Tibial artery (tissue), 4 donors: ENCODE results near the gene KLHL36.
A peak's percentile ranks its signal among the peaks of the same experiment; 100 is the strongest.

ENCODE experiments used
- DNase-seq, 2 donors: peaks; one replicate each; pipeline ENCODE4 v3.0.0-alpha.2; 2019
- H3K27ac ChIP-seq, 2 donors: fragments of 200-600 bp; sonication (generic) in 1 of 2; 1 replicate in 1 of 2; 2 replicates in 1 of 2; pipeline ENCODE4 v1.5.1; 2018 to 2019; ENCODE audit warnings: mild to moderate bottlenecking in 1 of 2
- H3K27me3 ChIP-seq, 2 donors: fragments of 200-600 bp; sonication (generic) in 1 of 2; one replicate each; pipeline versions ENCODE4 v1.5.1 to v1.6.0; 2016 to 2019
- H3K36me3 ChIP-seq, 3 donors: fragments of 200-600 bp; sonication (generic) in 2 of 3; one replicate each; pipeline ENCODE4 v1.5.1; 2016 to 2019; ENCODE audit warnings: mild to moderate bottlenecking in 2 of 3
- H3K4me1 ChIP-seq, 4 donors: fragments of 200-600 bp; sonication (generic) in 2 of 4; 1 replicate in 3 of 4; 2 replicates in 1 of 4; pipeline ENCODE4 v1.5.1; 2016 to 2019
- H3K4me3 ChIP-seq, 2 donors: fragments of 200-600 bp; sonication (generic) in 1 of 2; 1 replicate in 1 of 2; 2 replicates in 1 of 2; pipeline ENCODE4 v1.5.1; 2018 to 2019; ENCODE audit warnings: mild to moderate bottlenecking in 2 of 2
- H3K9me3 ChIP-seq, 3 donors: fragments of 200-600 bp; sonication (generic) in 1 of 3; one replicate each; pipeline ENCODE4 v1.5.1; 2016 to 2019
- intact Hi-C: fragments of 100-400 bp; cut with DNase I; formaldehyde crosslinking; loops from one replicate; pipeline ENCODE4 v1.15.0; 2023; ENCODE audit warnings: low total_unique reads
- TF ChIP-seq, protein P1 (sequence below), 2 experiments: fragments of 200-600 bp in 1 of 2; fragments of 450-650 bp in 1 of 2; IDR thresholded peaks; one replicate each; pipeline ENCODE4 v1.5.1; 2017 to 2019; ENCODE audit warnings: antibody characterized with exemption in 2 of 2, mild to moderate bottlenecking in 1 of 2, moderate library complexity in 1 of 2

Gene KLHL36

DNA sequence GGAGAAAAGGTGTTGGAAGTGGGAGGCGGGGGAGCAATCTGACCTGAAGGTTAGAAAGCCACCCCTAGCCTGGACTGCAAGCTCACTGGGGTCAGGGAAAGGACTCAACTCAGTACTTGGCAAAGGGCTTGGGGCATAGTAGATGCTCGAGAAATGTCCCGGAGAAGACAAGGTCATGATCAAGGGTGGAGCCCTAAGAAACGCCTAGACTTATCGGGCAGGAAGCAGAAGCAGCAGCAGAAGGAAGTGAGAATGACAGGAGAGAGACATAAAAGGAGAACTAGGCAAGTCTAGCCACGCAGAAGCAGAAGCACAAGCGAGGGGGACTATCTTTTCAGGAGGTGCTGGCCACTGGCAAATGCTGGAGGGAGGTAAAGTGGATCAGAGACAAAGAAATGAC is 40.6 kb upstream of the KLHL36 start:
- H3K4me3 ChIP-seq, result no peak overlapping the region
- intact Hi-C loops, result no loop called here
- peaks cover 6 to 20% (median 12%) of the 10 kb centered on the region in 4 donors for H3K4me1 ChIP-seq
- H3K36me3 ChIP-seq, result no peaks in the 10 kb centered on the region
- no peak overlapping the region for H3K27ac ChIP-seq
- peaks cover 0 to 5% (median 0%) of the 10 kb centered on the region in 3 donors for H3K9me3 ChIP-seq
- no peaks in the 10 kb centered on the region for H3K27me3 ChIP-seq
- TF ChIP-seq, protein P1, sequence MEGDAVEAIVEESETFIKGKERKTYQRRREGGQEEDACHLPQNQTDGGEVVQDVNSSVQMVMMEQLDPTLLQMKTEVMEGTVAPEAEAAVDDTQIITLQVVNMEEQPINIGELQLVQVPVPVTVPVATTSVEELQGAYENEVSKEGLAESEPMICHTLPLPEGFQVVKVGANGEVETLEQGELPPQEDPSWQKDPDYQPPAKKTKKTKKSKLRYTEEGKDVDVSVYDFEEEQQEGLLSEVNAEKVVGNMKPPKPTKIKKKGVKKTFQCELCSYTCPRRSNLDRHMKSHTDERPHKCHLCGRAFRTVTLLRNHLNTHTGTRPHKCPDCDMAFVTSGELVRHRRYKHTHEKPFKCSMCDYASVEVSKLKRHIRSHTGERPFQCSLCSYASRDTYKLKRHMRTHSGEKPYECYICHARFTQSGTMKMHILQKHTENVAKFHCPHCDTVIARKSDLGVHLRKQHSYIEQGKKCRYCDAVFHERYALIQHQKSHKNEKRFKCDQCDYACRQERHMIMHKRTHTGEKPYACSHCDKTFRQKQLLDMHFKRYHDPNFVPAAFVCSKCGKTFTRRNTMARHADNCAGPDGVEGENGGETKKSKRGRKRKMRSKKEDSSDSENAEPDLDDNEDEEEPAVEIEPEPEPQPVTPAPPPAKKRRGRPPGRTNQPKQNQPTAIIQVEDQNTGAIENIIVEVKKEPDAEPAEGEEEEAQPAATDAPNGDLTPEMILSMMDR (IDR thresholded peaks at IDR 0.05), result no peak
- no peak for DNase-seq

DNA sequence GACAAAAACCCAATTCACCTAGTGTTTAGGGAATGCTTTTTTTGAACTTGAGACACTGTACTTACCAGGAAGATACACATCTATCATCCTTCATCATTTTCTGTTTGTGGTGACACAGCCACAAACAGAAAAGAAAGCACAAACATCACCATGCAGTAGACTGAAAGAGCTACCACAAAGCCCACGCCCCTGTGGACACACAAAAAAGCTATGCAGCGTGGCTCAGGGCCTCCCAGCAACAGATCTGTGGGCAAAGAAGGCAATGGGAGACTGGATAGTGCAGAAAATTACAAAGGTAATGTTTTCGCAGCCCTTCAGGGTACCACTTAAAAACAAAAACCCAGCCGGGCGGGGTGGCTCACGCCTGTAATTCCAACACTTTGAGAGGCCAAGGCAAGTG is 40.0 kb upstream of the KLHL36 start:
- peaks cover under 1 to 14% (median 6%) of the 10 kb centered on the region in 4 donors for H3K4me1 ChIP-seq

DNA sequence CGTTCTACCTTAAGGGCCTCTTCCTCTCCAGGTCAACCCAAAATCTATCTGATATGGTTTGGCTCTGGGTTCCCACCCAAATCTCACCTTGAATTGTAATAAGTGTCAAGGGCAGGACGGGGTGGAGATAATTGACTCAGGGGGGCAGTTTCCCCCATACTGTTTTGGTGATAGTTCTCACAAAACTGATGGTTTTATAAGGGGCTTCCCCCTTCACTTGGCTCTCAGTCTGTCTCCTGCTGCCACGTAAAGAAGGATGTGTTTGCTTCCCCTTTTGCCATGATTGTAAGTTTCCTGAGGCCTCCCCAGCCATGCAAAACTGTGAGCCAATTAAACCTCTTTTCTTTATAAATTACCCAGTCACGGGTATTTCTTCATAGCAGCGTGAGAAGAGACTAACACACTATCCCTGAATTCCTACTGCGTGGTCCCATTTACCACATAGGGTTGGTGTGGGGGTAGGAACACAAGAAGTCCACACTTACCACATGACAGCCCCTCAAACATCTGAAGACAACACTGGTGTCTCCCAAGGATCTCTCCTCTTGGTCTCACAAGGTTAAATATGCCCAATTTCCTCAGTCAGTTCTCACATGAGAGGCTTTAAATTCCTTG is 38.6 kb upstream of the KLHL36 start:
- no peak overlapping the region for H3K27ac ChIP-seq
- H3K4me3 ChIP-seq, result no peak overlapping the region
- TF ChIP-seq, protein P1 (IDR thresholded peaks at IDR 0.05), result no peak
- H3K36me3 ChIP-seq, result no peaks in the 10 kb centered on the region
- H3K27me3 ChIP-seq, result no peaks in the 10 kb centered on the region
- intact Hi-C loops, result no loop called here
- DNase-seq, result no peak
- peaks cover 0 to 5% (median 0%) of the 10 kb centered on the region in 3 donors for H3K9me3 ChIP-seq
- H3K4me1 ChIP-seq, result peaks cover 0 to 9% (median 4%) of the 10 kb centered on the region in 4 donors

More for the DNA sequence above, 40.0 kb upstream of the KLHL36 start:
- DNase-seq, result no peak
- no peaks in the 10 kb centered on the region for H3K27me3 ChIP-seq
- TF ChIP-seq, protein P1 (IDR thresholded peaks at IDR 0.05), result no peak
- no peak overlapping the region for H3K4me3 ChIP-seq
- intact Hi-C loops, result no loop called here
- no peak overlapping the region for H3K27ac ChIP-seq
- no peaks in the 10 kb centered on the region for H3K36me3 ChIP-seq
- H3K9me3 ChIP-seq, result peaks cover 0 to 5% (median 0%) of the 10 kb centered on the region in 3 donors

DNA sequence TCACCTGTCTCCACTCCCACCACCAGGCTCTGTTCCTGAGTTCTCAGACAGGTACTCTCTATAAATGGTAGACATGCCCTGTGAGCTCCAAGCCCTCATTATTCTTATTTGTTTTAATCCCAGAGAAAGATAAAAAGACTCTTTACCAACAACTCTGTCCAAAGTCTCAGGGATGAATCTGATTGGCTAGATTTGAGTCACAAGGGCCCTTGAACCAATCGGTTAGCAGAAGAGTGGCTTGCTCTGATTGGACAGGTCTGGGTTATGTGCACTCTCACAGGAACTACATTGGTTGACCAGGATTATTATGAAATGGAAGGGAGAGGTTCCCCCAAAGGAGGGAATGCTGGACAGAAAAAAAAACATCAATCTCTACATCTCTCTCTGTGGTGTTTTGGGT is 37.9 kb upstream of the KLHL36 start:
- no peak overlapping the region for H3K4me3 ChIP-seq
- H3K4me1 ChIP-seq, result peaks cover 0 to 9% (median 4%) of the 10 kb centered on the region in 4 donors
- no peak overlapping the region for H3K27ac ChIP-seq
- TF ChIP-seq, protein P1 (IDR thresholded peaks at IDR 0.05), result no peak
- H3K27me3 ChIP-seq, result no peaks in the 10 kb centered on the region
- intact Hi-C loops, result no loop called here
- H3K9me3 ChIP-seq, result peaks cover 0 to 2% (median 0%) of the 10 kb centered on the region in 3 donors
- no peaks in the 10 kb centered on the region for H3K36me3 ChIP-seq
- DNase-seq, result no peak

DNA sequence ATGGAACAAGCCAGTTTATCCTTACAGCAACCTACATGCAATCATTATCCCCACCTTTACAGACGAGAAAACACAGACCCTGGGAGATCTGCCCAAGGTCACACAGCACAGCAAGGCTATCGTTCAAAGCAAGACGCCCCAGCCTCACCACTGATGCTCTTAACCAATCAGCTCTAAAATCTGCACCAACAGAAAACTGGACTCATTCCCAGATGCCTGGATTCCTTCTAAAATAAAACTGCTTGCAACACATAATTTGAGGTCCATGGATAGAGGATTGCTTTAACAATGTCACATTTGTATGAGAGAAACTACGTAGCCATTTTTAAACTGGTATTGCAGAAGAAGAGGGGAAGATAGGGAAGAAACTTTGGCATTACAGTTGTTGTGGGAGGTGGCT is 37.3 kb upstream of the KLHL36 start:
- intact Hi-C loops, result no loop called here
- no peaks in the 10 kb centered on the region for H3K36me3 ChIP-seq
- no peaks in the 10 kb centered on the region for H3K9me3 ChIP-seq
- TF ChIP-seq, protein P1 (IDR thresholded peaks at IDR 0.05), result no peak
- DNase-seq, result no peak
- H3K4me1 ChIP-seq, result peaks cover 0 to 9% (median 4%) of the 10 kb centered on the region in 4 donors
- H3K27me3 ChIP-seq, result no peaks in the 10 kb centered on the region
- H3K4me3 ChIP-seq, result no peak overlapping the region
- H3K27ac ChIP-seq, result peak overlapping the region in 1 of 2 donors; percentile 16
